H9 (cell line): Measurements from ENCODE around the gene CXXC5. TPM values are rescaled to one million over a fixed set of nuclear protein-coding genes. Genes with fewer than 3 reads are reported as not detected.
A peak's percentile ranks its signal among the peaks of the same experiment; 100 is the strongest.

Experiments used
- DNase-seq: peaks from one replicate; pipeline ENCODE4 v3.0.0-alpha.2; 2017
- H2AFZ ChIP-seq: one replicate; pipeline ENCODE4 v1.6.1; 2013; ENCODE audit warnings: mild to moderate bottlenecking, low read length, control low read depth, moderate library complexity
- H2AK5ac ChIP-seq: 2 replicates; pipeline ENCODE4 v1.6.1; 2013; ENCODE audit warnings: low read length, control low read depth, mixed read lengths; ENCODE audit not compliant: insufficient read length
- H2BK120ac ChIP-seq: one replicate; pipeline ENCODE4 v1.6.1; 2013; ENCODE audit warnings: low read depth, mild to moderate bottlenecking, low read length, control low read depth, inconsistent platforms; ENCODE audit not compliant: poor library complexity, severe bottlenecking
- H2BK12ac ChIP-seq: 2 replicates; pipeline ENCODE4 v1.6.1; 2013; ENCODE audit warnings: low read length, control low read depth, mixed read lengths, low read depth; ENCODE audit not compliant: insufficient read length
- H2BK15ac ChIP-seq: 2 replicates; pipeline ENCODE4 v1.6.1; 2013; ENCODE audit warnings: low read depth, low read length, control low read depth
- H2BK20ac ChIP-seq: one replicate; pipeline ENCODE4 v1.6.1; 2013; ENCODE audit warnings: low read depth, mild to moderate bottlenecking, low read length, control low read depth, inconsistent platforms; ENCODE audit not compliant: poor library complexity, severe bottlenecking
- H2BK5ac ChIP-seq: 2 replicates; pipeline ENCODE4 v1.6.1; 2013; ENCODE audit warnings: low read length, control low read depth, mixed read lengths; ENCODE audit not compliant: insufficient read length
- H3K14ac ChIP-seq: 2 replicates; pipeline ENCODE4 v1.6.1; 2013; ENCODE audit warnings: low read length, control low read depth; ENCODE audit not compliant: insufficient read depth
- H3K18ac ChIP-seq: 2 replicates; pipeline ENCODE4 v1.6.1; 2013; ENCODE audit warnings: low read depth, mild to moderate bottlenecking, mixed read lengths, low read length, control low read depth; ENCODE audit not compliant: insufficient read length
- H3K23ac ChIP-seq: 2 replicates; pipeline ENCODE4 v1.6.1; 2013; ENCODE audit warnings: low read length, control low read depth, mixed read lengths, low read depth; ENCODE audit not compliant: insufficient read length
- H3K23me2 ChIP-seq: 2 replicates; pipeline ENCODE4 v1.6.1; 2013; ENCODE audit warnings: low read depth, mild to moderate bottlenecking, mixed read lengths, low read length, control low read depth; ENCODE audit not compliant: insufficient read length, poor library complexity, severe bottlenecking
- H3K27ac ChIP-seq: 2 replicates; pipeline ENCODE4 v1.5.1; 2013; ENCODE audit warnings: low read length, control low read depth, mixed read lengths, low read depth; ENCODE audit not compliant: insufficient read length
- H3K27me3 ChIP-seq: 2 replicates; pipeline ENCODE4 v1.6.1; 2013; ENCODE audit warnings: low read length, control low read depth, inconsistent platforms; ENCODE audit not compliant: insufficient read depth
- H3K4ac ChIP-seq: 2 replicates; pipeline ENCODE4 v1.6.1; 2013; ENCODE audit warnings: low read depth, mild to moderate bottlenecking, control low read depth, inconsistent platforms, low read length, moderate library complexity
- H3K4me1 ChIP-seq: 2 replicates; pipeline ENCODE4 v1.6.1; 2013; ENCODE audit warnings: low read length, control low read depth, inconsistent platforms; ENCODE audit not compliant: insufficient read depth
- H3K4me2 ChIP-seq: 2 replicates; pipeline ENCODE4 v1.6.1; 2013; ENCODE audit warnings: low read length, control low read depth, mixed read lengths; ENCODE audit not compliant: insufficient read length, insufficient read depth
- H3K56ac ChIP-seq: 2 replicates; pipeline ENCODE4 v1.6.1; 2013; ENCODE audit warnings: low read depth, mild to moderate bottlenecking, mixed read lengths, low read length, control low read depth; ENCODE audit not compliant: insufficient read length
- H3K79me1 ChIP-seq: 2 replicates; pipeline ENCODE4 v1.6.1; 2013; ENCODE audit warnings: low read depth, mild to moderate bottlenecking, moderate library complexity, low read length, control low read depth, inconsistent platforms; ENCODE audit not compliant: insufficient read depth, poor library complexity, severe bottlenecking
- H3K79me2 ChIP-seq: 2 replicates; pipeline ENCODE4 v1.6.1; 2013; ENCODE audit warnings: low read length, control low read depth, inconsistent platforms; ENCODE audit not compliant: insufficient read depth
- H3K9ac ChIP-seq: 2 replicates; pipeline ENCODE4 v1.6.1; 2013; ENCODE audit warnings: low read length, control low read depth, mixed read lengths; ENCODE audit not compliant: insufficient read length; ENCODE audit errors: extremely low read depth
- H3K9me3 ChIP-seq: one replicate; pipeline ENCODE4 v1.6.1; 2013; ENCODE audit warnings: low read depth, low read length, inconsistent platforms; ENCODE audit not compliant: control insufficient read depth
- H3T11ph ChIP-seq: one replicate; pipeline ENCODE4 v1.6.1; 2013; ENCODE audit warnings: mild to moderate bottlenecking, low read length, control low read depth, inconsistent platforms
- H4K20me1 ChIP-seq: one replicate; pipeline ENCODE4 v1.6.1; 2013; ENCODE audit not compliant: control insufficient read depth, insufficient read length, insufficient read depth
- H4K5ac ChIP-seq: 2 replicates; pipeline ENCODE4 v1.6.1; 2013; ENCODE audit warnings: low read depth, mild to moderate bottlenecking, mixed read lengths, low read length, control low read depth; ENCODE audit not compliant: insufficient read length
- H4K8ac ChIP-seq: replicated peaks from 2 replicates; pipeline ENCODE4 v1.6.1; 2013; ENCODE audit warnings: low read length, control low read depth, mixed read lengths, low read depth; ENCODE audit not compliant: insufficient read length
- H4K91ac ChIP-seq: 2 replicates; pipeline ENCODE4 v1.6.1; 2013; ENCODE audit warnings: low read depth, mild to moderate bottlenecking, moderate library complexity, mixed read lengths, low read length, control low read depth; ENCODE audit not compliant: insufficient read length
- H3K27ac Mint-ChIP-seq, 3 experiments: 2 replicates in 2 of 3; 3 replicates in 1 of 3; pipeline ENCODE4 v1.8.0; 2020 to 2021; ENCODE audit warnings: mixed read lengths in 3 of 3, mild to moderate bottlenecking in 1 of 3, moderate library complexity in 1 of 3
- H3K27me3 Mint-ChIP-seq: 2 replicates; pipeline ENCODE4 v1.8.0; 2021; ENCODE audit warnings: low read depth, mild to moderate bottlenecking, moderate library complexity, mixed read lengths
- H3K36me3 Mint-ChIP-seq, 3 experiments: 2 replicates in 2 of 3; 3 replicates in 1 of 3; pipeline ENCODE4 v1.8.0; 2020 to 2021; ENCODE audit warnings: low read depth in 3 of 3, mixed read lengths in 3 of 3; ENCODE audit not compliant: insufficient read depth in 1 of 3
- H3K4me1 Mint-ChIP-seq, 2 experiments: 2 replicates each; pipeline ENCODE4 v1.8.0; 2020; ENCODE audit warnings: mixed read lengths in 2 of 2
- H3K4me3 Mint-ChIP-seq, 2 experiments: 2 replicates in 1 of 2; 3 replicates in 1 of 2; pipeline ENCODE4 v1.8.0; 2020 to 2021; ENCODE audit warnings: mild to moderate bottlenecking in 2 of 2, mixed read lengths in 2 of 2, moderate library complexity in 1 of 2
- H3K9me3 Mint-ChIP-seq, 2 experiments: 2 replicates in 1 of 2; 3 replicates in 1 of 2; pipeline ENCODE4 v1.8.0; 2020; ENCODE audit warnings: mild to moderate bottlenecking in 2 of 2, mixed read lengths in 2 of 2, moderate library complexity in 1 of 2
- CTCF ChIP-seq: fragments of 200-600 bp; sonication (generic); conservative IDR thresholded peaks from 3 replicates; pipeline ENCODE4 v1.8.0; 2021; ENCODE audit warnings: antibody characterized with exemption, mild to moderate bottlenecking
- WGBS: extraction: QIAGEN DNeasy Blood & Tissue Kit; methylation state at CpG from one replicate; pipeline ENCODE4 v1.1.7; 2013; ENCODE audit warnings: missing lambda C conversion rate, low lambda C conversion rate, mixed read lengths; ENCODE audit not compliant: insufficient read length; ENCODE audit errors: extremely low coverage; 5-methylcytosine and 5-hydroxymethylcytosine counted together
- total RNA-seq: library from RNA; stranded (reverse); gene quantifications from 2 replicates; pipeline ENCODE4 v1.2.1, GENCODE V29; 2021

Gene CXXC5
- total RNA-seq, 1 experiment from 2014 or later, result 105 TPM

DNA sequence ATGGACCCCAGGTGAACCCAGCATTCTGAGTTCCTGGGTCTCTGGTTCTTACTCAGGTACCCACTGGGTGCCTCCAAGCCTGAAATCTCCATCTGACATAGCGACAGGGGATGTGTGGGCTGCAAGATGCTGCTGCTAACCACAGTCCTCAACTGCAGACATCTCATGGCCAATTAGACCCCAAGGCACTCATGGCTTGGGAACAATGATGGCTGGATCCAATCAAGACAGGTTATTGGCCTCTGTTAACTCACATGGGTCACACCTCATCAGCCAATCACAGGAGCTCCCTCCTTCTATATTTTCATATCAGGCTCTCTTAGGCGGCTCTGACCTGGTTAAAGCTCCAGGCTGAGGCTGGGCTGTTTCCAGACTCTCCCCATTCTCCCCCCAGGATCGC is 57.0 kb downstream of the CXXC5 start:
- Mint-ChIP-seq H3K9me3 (no peaks in the 10 kb centered on the region), H3K4me3 (no peak overlapping the region), H3K27ac (peak overlapping the region in 1 of 3 experiments; percentile 69; a peak in 1 of 7 replicates), H3K27me3 (peaks cover 30% of the 10 kb centered on the region), H3K4me1 (peaks cover 47 to 54% of the 10 kb centered on the region in 2 experiments), H3K36me3 (peaks cover 0 to 2% (median 0%) of the 10 kb centered on the region in 3 experiments; a peak in 1 of 7 replicates)
- no peak overlapping the region for H2AK5ac ChIP-seq
- H2BK12ac ChIP-seq, result no peak overlapping the region
- no peak overlapping the region for H2BK5ac ChIP-seq
- no peak overlapping the region for H4K8ac ChIP-seq
- no peaks in the 10 kb centered on the region for H4K20me1 ChIP-seq
- no peak overlapping the region for H3K56ac ChIP-seq
- H3K4me2 ChIP-seq, result no peak overlapping the region
- no peak overlapping the region for H3K4ac ChIP-seq
- H3K79me2 ChIP-seq, result no peaks in the 10 kb centered on the region
- H3K18ac ChIP-seq, result no peak overlapping the region
- no peak overlapping the region for H3K23ac ChIP-seq
- H3K79me1 ChIP-seq, result no peaks in the 10 kb centered on the region
- no peak overlapping the region for H4K91ac ChIP-seq
- no peak overlapping the region for H3K27ac ChIP-seq
- WGBS, result no CpG with 5 or more reads among the region's 3 CpGs
- DNase-seq, result no peak
- no peak overlapping the region for H3K14ac ChIP-seq
- peaks cover 19% of the 10 kb centered on the region; the same call in 1 of the 2 replicates for H3K4me1 ChIP-seq
- no peaks in the 10 kb centered on the region for H3K9me3 ChIP-seq
- H3K23me2 ChIP-seq, result no peaks in the 10 kb centered on the region
- no peak overlapping the region for H2BK15ac ChIP-seq
- no peak overlapping the region for H3K9ac ChIP-seq
- H4K5ac ChIP-seq, result no peak overlapping the region
- no peak overlapping the region for H3T11ph ChIP-seq
- H3K27me3 ChIP-seq, result no peaks in the 10 kb centered on the region
- no peak overlapping the region for H2BK120ac ChIP-seq
- no peak overlapping the region for H2BK20ac ChIP-seq
- no peak for TF ChIP-seq CTCF
- H2AFZ ChIP-seq, result no peak overlapping the region
